Loucy (cell line): ENCODE results near the gene CFAP58.

Source experiments
- H2AFZ ChIP-seq: fragments of 200-600 bp; sonication (generic); 2 replicates; pipeline ENCODE4 v1.6.0; 2016; ENCODE audit warnings: antibody characterized with exemption, mild to moderate bottlenecking, low read length, moderate library complexity
- H3F3A ChIP-seq: fragments of 200-600 bp; 2 replicates; pipeline ENCODE4 v1.6.0; 2016; ENCODE audit warnings: antibody characterized with exemption, low read depth, mild to moderate bottlenecking
- H3K27me3 ChIP-seq: fragments of 200-600 bp; sonication (generic); 2 replicates; pipeline ENCODE4 v1.6.1; 2014; ENCODE audit warnings: low read length, mild to moderate bottlenecking; ENCODE audit not compliant: insufficient read depth, poor library complexity, severe bottlenecking
- H3K36me3 ChIP-seq: fragments of 200-600 bp; sonication (generic); 2 replicates; pipeline ENCODE4 v1.6.1; 2016; ENCODE audit warnings: low read length; ENCODE audit not compliant: insufficient read depth
- H3K4me1 ChIP-seq: fragments of 200-600 bp; sonication (generic); 2 replicates; pipeline ENCODE4 v1.5.1; 2014; ENCODE audit warnings: low read length, mild to moderate bottlenecking; ENCODE audit not compliant: insufficient read depth, poor library complexity, severe bottlenecking
- H3K4me2 ChIP-seq: fragments of 200-600 bp; sonication (generic); 2 replicates; pipeline ENCODE4 v1.6.0; 2014; ENCODE audit warnings: antibody characterized with exemption, low read length, low read depth, mild to moderate bottlenecking; ENCODE audit not compliant: poor library complexity, severe bottlenecking
- H3K4me3 ChIP-seq: fragments of 200-600 bp; sonication (generic); 2 replicates; pipeline ENCODE4 v1.5.1; 2014; ENCODE audit warnings: low read length, mild to moderate bottlenecking, mixed read lengths; ENCODE audit not compliant: poor library complexity, severe bottlenecking
- H3K79me2 ChIP-seq: fragments of 200-600 bp; sonication (generic); 2 replicates; pipeline ENCODE4 v1.6.1; 2014; ENCODE audit warnings: low read length; ENCODE audit not compliant: insufficient read depth
- H3K9ac ChIP-seq: fragments of 200-600 bp; sonication (generic); 2 replicates; pipeline ENCODE4 v1.6.0; 2014; ENCODE audit warnings: mild to moderate bottlenecking, low read depth, low read length, moderate library complexity; ENCODE audit not compliant: poor library complexity, severe bottlenecking
- H3K9me2 ChIP-seq: fragments of 200-600 bp; sonication (generic); replicated peaks from 2 replicates; pipeline ENCODE4 v1.6.1; 2016; ENCODE audit warnings: low read depth, low read length, mixed read lengths
- H3K9me3 ChIP-seq: fragments of 200-600 bp; sonication (generic); 2 replicates; pipeline ENCODE4 v1.6.1; 2014; ENCODE audit warnings: mild to moderate bottlenecking, antibody characterized with exemption, low read length, low read depth; ENCODE audit not compliant: insufficient read depth
- H4K20me1 ChIP-seq: fragments of 200-600 bp; sonication (generic); 2 replicates; pipeline ENCODE4 v1.6.0; 2014; ENCODE audit warnings: antibody characterized with exemption, low read length, mild to moderate bottlenecking; ENCODE audit not compliant: insufficient read depth, poor library complexity, severe bottlenecking
- EZH2phosphoT487 ChIP-seq: fragments of 200-600 bp; IDR thresholded peaks from 2 replicates; pipeline ENCODE4 v1.6.1; 2018; ENCODE audit warnings: antibody characterized with exemption, mild to moderate bottlenecking, moderate library complexity, borderline replicate concordance
- TF ChIP-seq, protein P1 (sequence below): fragments of 200-600 bp; sonication (generic); conservative IDR thresholded peaks from 2 replicates; pipeline ENCODE4 v1.5.1; 2014; ENCODE audit warnings: mild to moderate bottlenecking, antibody characterized with exemption, low read length

The CFAP58 gene

DNA sequence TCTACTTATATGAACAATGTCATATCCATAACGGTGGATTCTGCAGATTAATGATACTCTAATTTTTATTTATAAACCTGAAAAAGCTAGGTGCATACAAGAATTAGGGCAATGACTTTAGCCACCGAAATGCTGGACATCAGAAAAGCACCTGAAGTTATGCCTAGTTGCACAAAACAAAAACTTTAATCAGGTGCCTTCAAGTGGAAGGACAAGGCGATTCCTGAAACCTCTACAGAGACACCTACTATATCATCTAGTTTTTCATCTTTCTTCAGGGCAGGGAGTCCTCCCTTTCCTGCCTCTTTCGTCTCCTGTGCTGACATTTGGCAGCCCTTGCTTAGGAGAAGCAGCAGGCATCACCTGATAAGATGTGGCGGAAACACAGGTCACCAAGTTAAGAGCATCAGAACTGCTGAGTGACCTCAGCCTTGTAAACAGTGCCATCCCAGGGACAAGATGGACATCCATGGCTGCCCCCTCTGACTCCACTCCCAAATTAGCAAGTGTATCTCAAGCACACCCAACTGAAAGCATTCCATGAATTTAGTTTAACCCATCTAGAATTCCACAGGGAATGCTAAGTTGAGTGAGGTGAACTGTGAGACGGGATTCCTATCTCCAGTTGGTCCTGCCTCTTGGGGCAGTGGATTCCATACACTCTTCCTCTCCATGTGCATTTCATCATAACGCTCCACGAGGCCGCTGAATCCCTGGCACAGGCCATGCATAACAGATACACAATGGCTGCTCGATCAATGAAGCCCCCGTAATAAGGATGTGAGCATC lies 21.2 kb upstream of the CFAP58 start:
- TF ChIP-seq, protein P1, sequence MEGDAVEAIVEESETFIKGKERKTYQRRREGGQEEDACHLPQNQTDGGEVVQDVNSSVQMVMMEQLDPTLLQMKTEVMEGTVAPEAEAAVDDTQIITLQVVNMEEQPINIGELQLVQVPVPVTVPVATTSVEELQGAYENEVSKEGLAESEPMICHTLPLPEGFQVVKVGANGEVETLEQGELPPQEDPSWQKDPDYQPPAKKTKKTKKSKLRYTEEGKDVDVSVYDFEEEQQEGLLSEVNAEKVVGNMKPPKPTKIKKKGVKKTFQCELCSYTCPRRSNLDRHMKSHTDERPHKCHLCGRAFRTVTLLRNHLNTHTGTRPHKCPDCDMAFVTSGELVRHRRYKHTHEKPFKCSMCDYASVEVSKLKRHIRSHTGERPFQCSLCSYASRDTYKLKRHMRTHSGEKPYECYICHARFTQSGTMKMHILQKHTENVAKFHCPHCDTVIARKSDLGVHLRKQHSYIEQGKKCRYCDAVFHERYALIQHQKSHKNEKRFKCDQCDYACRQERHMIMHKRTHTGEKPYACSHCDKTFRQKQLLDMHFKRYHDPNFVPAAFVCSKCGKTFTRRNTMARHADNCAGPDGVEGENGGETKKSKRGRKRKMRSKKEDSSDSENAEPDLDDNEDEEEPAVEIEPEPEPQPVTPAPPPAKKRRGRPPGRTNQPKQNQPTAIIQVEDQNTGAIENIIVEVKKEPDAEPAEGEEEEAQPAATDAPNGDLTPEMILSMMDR = no peak
- TF ChIP-seq EZH2phosphoT487 = no peak
- Histone ChIP-seq H3K79me2 (peaks cover 100% of the 10 kb centered on the region), H4K20me1 (peaks cover 69% of the 10 kb centered on the region), H3F3A (no peaks in the 10 kb centered on the region), H3K9me2 (no peaks in the 10 kb centered on the region), H3K4me3 (peak overlapping the region; percentile 99), H3K4me1 (peaks cover 97% of the 10 kb centered on the region), H3K9ac (no peak overlapping the region), H2AFZ (no peak overlapping the region), H3K4me2 (peak overlapping the region; percentile 85), H3K36me3 (no peaks in the 10 kb centered on the region; the same call in 1 of the 2 replicates), H3K9me3 (no peaks in the 10 kb centered on the region), H3K27me3 (no peaks in the 10 kb centered on the region)

GRCh38 chr10:104333032-104333727 lies 20.5 kb upstream of the CFAP58 start:
- no peaks in the 10 kb centered on the region for H3K27me3 ChIP-seq
- no peak for TF ChIP-seq EZH2phosphoT487
- no peaks in the 10 kb centered on the region for H3K9me3 ChIP-seq
- H3K4me2 ChIP-seq = peak overlapping the region; percentile 85
- H3K9ac ChIP-seq = peak overlapping the region; percentile 25
- no peaks in the 10 kb centered on the region for H3F3A ChIP-seq
- peaks cover 90% of the 10 kb centered on the region for H3K4me1 ChIP-seq
- H3K4me3 ChIP-seq = peak overlapping the region; percentile 99
- H4K20me1 ChIP-seq = peaks cover 68% of the 10 kb centered on the region
- H3K79me2 ChIP-seq = peaks cover 99% of the 10 kb centered on the region
- H3K9me2 ChIP-seq = no peaks in the 10 kb centered on the region
- H3K36me3 ChIP-seq = no peaks in the 10 kb centered on the region; the same call in 1 of the 2 replicates
- H2AFZ ChIP-seq = no peak overlapping the region

- H3K4me3 ChIP-seq = peak overlapping the region; percentile 99
- H3K9me2 ChIP-seq = no peaks in the 10 kb centered on the region
- H3K9ac ChIP-seq = peak overlapping the region; percentile 25
- H3F3A ChIP-seq = no peaks in the 10 kb centered on the region
- H3K79me2 ChIP-seq = peaks cover 92% of the 10 kb centered on the region
- no peaks in the 10 kb centered on the region; the same call in 1 of the 2 replicates for H3K36me3 ChIP-seq
- H3K27me3 ChIP-seq = no peaks in the 10 kb centered on the region
- no peaks in the 10 kb centered on the region for H3K9me3 ChIP-seq
- no peak overlapping the region for H2AFZ ChIP-seq
- TF ChIP-seq EZH2phosphoT487 = no peak
- TF ChIP-seq, protein P1 = no peak
- peak overlapping the region; percentile 85 for H3K4me2 ChIP-seq
- H4K20me1 ChIP-seq = peaks cover 68% of the 10 kb centered on the region
- peaks cover 83% of the 10 kb centered on the region for H3K4me1 ChIP-seq
Measured at GRCh38 chr10:104333728-104334373, 19.8 kb upstream of the CFAP58 start.
